NCI-H345 (cell line): ENCODE measurements around the gene SULT6B1.

Experiments
- DNase-seq: peaks from one replicate; lab custom pipeline; 2025; lab: John Stamatoyannopoulos, UW

SULT6B1 gene

DNA sequence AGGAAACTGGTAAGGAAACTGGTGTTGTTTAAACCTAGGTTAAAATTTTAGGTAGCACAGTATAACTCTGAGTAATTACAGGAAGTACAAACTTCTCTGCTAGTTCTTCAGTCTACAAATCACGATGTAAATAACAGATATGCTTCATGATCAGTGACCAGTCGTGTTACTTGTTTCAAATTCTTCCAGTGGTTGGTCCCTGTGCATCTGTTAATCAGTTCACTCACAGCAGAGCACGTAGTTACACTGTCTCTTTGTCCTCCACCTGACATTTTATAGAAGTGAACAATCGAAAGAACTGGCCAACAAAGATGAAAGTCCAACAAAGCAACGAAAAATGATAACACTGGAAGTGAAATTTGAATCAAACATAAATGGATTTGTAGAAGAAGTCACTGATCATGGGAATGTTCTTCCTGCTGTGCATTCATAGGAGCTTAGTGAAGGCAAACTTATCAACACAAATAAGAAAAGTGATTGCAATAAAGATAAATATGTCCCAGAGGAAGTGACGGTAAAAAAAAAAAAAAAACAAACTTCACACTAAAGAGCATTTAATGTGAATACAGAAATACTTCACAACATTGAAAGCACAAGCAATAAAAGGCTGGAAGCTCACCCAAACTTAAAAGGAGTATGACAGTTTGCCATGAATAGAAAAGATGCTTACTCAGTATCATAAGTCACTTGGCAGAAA lies 38.7 kb downstream of the SULT6B1 start:
- DNase-seq: no peak

DNA sequence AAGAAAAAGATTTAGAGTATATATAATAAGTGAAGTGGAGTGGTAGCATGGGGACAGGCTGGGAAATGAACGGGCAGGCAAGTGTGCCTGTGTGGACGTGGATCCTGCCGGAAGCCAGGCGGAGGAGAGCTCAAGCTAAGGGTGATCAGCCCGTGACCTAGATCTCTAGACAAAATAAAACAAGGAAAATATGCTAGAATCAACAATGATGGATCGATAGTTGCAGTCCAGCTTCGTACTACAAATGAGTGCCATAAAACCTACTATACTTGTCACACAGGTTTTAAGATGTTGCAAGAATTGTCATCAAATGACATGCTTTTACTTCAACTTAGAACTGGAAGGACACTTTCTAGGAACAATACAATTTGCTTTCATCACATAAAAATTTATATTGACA lies 40.1 kb downstream of the SULT6B1 start:
- DNase-seq: no peak

DNA sequence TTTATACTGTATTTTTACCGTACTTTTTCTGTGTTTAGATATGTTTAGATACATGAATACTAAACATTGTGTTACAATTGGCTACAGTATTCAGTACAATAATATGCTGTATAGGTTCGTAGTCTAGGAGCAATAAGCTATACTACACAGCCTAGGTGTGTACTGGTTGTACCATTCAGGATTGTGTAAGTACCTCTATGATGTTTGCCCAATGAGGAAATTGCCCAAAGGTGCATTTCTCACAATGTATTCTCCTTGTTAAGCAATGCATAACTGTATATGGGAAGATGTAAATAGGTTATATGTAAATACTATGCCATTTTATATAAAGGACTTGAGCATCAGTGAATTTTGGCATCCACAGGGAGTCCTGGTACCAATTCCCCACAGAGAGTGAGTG lies 42.4 kb downstream of the SULT6B1 start:
- no peak for DNase-seq

DNA sequence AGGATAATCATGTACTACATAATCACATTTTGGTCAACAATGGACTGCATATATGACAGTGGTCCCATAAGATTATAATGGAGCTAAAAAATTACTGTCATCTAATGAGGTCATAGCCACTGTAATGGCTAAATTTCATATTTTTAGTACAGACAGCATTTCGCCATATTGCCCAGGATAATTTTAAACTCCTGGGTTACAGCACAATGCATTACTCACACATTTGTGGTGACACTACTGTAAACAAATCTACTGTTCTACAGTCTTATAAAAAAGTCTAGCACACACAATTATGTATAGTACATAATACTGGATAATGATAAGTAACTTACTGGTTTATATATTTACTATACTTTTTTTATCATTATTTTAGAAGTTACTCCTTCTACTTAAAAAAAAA lies 44.5 kb downstream of the SULT6B1 start:
- no peak for DNase-seq

DNA sequence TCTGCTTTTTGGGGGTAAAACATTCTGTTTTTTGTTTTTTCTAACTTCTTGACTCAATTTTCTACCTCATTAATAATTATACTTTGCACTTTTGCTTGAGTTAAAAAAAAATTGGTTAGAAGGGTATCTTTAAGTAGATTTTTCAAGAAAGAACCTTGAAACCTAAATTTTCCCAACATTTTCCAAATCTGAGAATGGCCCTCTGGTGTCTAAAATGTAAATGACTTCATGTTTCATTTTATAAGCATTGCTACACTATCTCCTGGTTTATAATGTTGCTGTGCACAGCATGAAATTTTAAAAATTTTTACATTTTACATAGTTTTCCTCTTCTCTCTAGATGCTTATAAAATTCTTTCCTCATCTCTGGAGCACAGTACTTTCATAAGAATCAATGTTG lies 45.9 kb downstream of the SULT6B1 start:
- no peak for DNase-seq

DNA sequence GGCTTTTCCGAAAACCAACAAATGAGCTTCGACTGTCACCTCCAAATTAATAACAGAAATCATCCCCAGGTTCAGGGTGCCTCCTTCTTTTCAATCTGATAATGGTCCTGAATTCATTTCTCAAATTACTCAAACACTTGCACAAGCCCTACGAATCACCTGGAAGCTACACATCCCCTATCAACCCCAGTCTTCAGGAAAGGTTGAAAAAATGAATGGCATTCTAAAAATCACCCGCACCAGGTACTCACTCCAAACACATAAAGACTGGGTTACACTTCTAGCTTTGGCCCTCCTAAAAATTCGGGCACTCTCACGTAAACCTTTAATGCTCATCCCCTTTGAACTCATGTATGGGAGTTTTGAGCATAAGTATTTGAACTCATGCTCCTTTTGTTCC lies 55.6 kb downstream of the SULT6B1 start:
- DNase-seq: no peak

DNA sequence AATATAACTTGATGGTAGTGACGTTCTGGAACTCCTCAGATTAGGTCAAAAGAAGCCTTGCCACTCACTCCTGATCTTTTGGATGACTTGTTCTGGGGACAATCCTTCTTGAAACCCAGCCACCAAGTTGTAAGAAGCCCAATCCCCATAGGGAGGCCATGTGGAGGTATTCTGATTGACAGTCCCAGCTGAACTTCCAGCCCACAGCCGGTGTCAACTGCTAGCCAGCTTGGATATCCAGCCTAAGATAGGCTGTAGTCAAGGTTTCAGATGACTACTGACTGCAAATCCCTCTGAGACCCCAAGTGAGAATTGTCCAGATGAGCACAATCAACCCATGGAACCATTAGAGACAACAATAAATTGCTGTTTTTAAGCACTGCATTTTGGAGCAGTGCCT lies 63.1 kb downstream of the SULT6B1 start:
- no peak for DNase-seq

DNA sequence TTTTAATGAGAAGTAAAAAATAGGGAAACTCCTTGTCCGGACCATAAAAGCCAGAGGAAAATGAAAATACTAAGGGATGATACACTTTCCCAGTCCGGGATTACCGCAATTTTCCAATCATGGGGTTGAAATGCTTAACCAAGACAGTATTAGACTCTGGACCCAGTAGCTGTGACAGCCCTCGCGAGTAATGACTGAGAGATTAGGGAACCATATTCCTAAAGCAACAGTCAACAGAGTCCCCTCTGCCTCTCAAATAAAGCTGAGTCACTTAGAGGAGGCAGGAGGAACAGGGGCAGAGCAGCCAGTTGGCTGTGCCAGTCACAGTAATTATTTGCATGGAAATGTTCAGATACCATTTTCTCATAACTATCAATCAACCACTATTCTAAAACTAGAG lies 69.3 kb downstream of the SULT6B1 start:
- DNase-seq: no peak
